Measurements from ENCODE around the gene SYS1.

SYS1 gene

GRCh38 chr20:45329497-45330319 is 33.2 kb upstream of the SYS1 start:
- Histone ChIP-seq H3K4me2 (ENCODE audit: low read depth, low read length, poor library complexity, severe bottlenecking) (no peak overlapping the region), H3K79me2 (ENCODE audit: insufficient read depth, low read length) (no peaks in the 10 kb centered on the region), H3F3A (ENCODE audit: low read depth) (no peaks in the 10 kb centered on the region), H2AFZ (ENCODE audit: low read length) (no peak overlapping the region), H3K9me3 (ENCODE audit: insufficient read depth, low read depth, low read length) (no peaks in the 10 kb centered on the region), H3K4me1 (ENCODE audit: insufficient read depth, low read length, poor library complexity, severe bottlenecking) (no peaks in the 10 kb centered on the region), H3K36me3 (ENCODE audit: insufficient read depth, low read length) (no peaks in the 10 kb centered on the region), H3K9me2 (replicated peaks; ENCODE audit: low read depth, low read length) (no peaks in the 10 kb centered on the region), H3K27me3 (ENCODE audit: insufficient read depth, low read length, poor library complexity, severe bottlenecking) (no peaks in the 10 kb centered on the region), H3K9ac (ENCODE audit: low read depth, low read length, poor library complexity, severe bottlenecking) (no peak overlapping the region), H4K20me1 (ENCODE audit: insufficient read depth, low read length, poor library complexity, severe bottlenecking) (no peaks in the 10 kb centered on the region), H3K4me3 (ENCODE audit: low read length, poor library complexity, severe bottlenecking) (no peak overlapping the region)
- TF ChIP-seq, protein P1, sequence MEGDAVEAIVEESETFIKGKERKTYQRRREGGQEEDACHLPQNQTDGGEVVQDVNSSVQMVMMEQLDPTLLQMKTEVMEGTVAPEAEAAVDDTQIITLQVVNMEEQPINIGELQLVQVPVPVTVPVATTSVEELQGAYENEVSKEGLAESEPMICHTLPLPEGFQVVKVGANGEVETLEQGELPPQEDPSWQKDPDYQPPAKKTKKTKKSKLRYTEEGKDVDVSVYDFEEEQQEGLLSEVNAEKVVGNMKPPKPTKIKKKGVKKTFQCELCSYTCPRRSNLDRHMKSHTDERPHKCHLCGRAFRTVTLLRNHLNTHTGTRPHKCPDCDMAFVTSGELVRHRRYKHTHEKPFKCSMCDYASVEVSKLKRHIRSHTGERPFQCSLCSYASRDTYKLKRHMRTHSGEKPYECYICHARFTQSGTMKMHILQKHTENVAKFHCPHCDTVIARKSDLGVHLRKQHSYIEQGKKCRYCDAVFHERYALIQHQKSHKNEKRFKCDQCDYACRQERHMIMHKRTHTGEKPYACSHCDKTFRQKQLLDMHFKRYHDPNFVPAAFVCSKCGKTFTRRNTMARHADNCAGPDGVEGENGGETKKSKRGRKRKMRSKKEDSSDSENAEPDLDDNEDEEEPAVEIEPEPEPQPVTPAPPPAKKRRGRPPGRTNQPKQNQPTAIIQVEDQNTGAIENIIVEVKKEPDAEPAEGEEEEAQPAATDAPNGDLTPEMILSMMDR (conservative IDR thresholded peaks at IDR 0.05; ENCODE audit: low read length) = no peak
- TF ChIP-seq EZH2phosphoT487 (IDR thresholded peaks at IDR 0.05; ENCODE audit: borderline replicate concordance) = no peak

DNA sequence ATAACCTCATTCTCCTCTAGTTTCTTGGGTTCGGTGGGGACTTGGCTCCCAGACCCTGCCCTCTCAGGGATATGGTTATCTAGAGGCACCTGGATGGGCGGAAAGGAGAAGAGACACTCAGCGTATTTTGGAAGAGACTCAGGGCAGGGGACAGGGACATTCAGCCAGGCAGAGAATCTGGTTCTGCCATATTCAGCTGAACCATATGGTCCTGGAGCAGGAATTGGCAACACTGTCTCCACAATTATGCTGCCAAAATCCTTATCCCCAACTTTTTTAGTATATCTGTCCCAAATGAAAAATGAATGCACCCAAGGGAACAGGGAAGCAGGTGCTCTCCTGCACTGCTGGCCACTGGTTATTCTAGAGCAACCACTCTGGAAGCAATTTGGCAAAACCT is 32.5 kb upstream of the SYS1 start:
- H3F3A ChIP-seq (ENCODE audit: low read depth) = no peaks in the 10 kb centered on the region
- H3K4me2 ChIP-seq (ENCODE audit: low read depth, low read length, poor library complexity, severe bottlenecking) = no peak overlapping the region
- TF ChIP-seq EZH2phosphoT487 (IDR thresholded peaks at IDR 0.05; ENCODE audit: borderline replicate concordance) = no peak
- TF ChIP-seq, protein P1 (conservative IDR thresholded peaks at IDR 0.05; ENCODE audit: low read length) = no peak
- H3K9me2 ChIP-seq (replicated peaks; ENCODE audit: low read depth, low read length) = no peaks in the 10 kb centered on the region
- no peaks in the 10 kb centered on the region for H3K9me3 ChIP-seq (ENCODE audit: insufficient read depth, low read depth, low read length)
- H3K79me2 ChIP-seq (ENCODE audit: insufficient read depth, low read length) = no peaks in the 10 kb centered on the region
- no peaks in the 10 kb centered on the region for H3K4me1 ChIP-seq (ENCODE audit: insufficient read depth, low read length, poor library complexity, severe bottlenecking)
- no peak overlapping the region for H3K4me3 ChIP-seq (ENCODE audit: low read length, poor library complexity, severe bottlenecking)
- H3K36me3 ChIP-seq (ENCODE audit: insufficient read depth, low read length) = no peaks in the 10 kb centered on the region
- no peak overlapping the region for H3K9ac ChIP-seq (ENCODE audit: low read depth, low read length, poor library complexity, severe bottlenecking)
- H2AFZ ChIP-seq (ENCODE audit: low read length) = no peak overlapping the region
- no peaks in the 10 kb centered on the region for H4K20me1 ChIP-seq (ENCODE audit: insufficient read depth, low read length, poor library complexity, severe bottlenecking)
- H3K27me3 ChIP-seq (ENCODE audit: insufficient read depth, low read length, poor library complexity, severe bottlenecking) = no peaks in the 10 kb centered on the region

DNA sequence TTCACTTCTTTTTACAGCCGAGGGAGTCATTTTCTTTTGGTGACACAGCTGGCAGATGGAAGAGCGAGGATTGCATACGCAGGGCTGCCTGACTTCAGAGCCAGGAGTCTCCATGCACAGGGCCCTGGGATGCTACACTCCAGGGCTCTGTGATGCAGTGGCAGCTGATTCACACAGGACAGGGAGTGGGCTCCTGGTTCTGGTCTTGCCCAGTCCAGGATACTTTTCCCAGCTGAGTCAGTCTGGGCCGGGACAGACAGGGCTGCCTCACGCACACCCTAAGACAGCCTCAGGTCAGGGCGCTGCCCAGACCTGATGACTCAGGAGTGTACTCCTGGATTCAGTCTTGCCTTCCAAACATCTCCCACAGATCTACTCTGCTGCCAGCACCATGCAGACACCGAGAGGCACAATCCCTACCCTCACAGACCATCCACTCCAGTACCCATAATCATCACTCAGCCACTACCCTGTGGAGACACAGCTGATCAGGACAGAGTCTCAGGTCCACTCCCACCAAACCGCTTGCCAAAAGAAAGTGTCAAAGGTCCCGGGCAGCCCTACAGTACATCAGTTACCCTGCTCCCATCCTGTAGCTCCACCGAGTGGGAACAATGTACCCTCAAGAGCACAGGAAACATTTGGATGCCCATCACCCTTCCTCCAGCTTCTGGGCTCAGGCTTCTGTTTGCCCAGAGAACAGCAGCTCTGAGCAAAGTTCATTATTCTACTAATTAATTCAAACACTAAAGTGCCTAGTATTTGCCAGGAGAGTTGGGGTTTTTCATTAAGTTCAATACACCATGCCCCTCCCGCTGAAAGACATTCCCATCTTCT is 26.2 kb upstream of the SYS1 start:
- Histone ChIP-seq H2AFZ (ENCODE audit: low read length) (no peak overlapping the region), H3K9ac (ENCODE audit: low read depth, low read length, poor library complexity, severe bottlenecking) (no peak overlapping the region), H4K20me1 (ENCODE audit: insufficient read depth, low read length, poor library complexity, severe bottlenecking) (no peaks in the 10 kb centered on the region), H3K9me2 (replicated peaks; ENCODE audit: low read depth, low read length) (no peaks in the 10 kb centered on the region), H3K9me3 (ENCODE audit: insufficient read depth, low read depth, low read length) (no peaks in the 10 kb centered on the region), H3K4me3 (ENCODE audit: low read length, poor library complexity, severe bottlenecking) (no peak overlapping the region), H3K36me3 (ENCODE audit: insufficient read depth, low read length) (no peaks in the 10 kb centered on the region), H3K27me3 (ENCODE audit: insufficient read depth, low read length, poor library complexity, severe bottlenecking) (no peaks in the 10 kb centered on the region), H3K79me2 (ENCODE audit: insufficient read depth, low read length) (no peaks in the 10 kb centered on the region), H3K4me2 (ENCODE audit: low read depth, low read length, poor library complexity, severe bottlenecking) (no peak overlapping the region), H3K4me1 (ENCODE audit: insufficient read depth, low read length, poor library complexity, severe bottlenecking) (peaks cover 2% of the 10 kb centered on the region), H3F3A (ENCODE audit: low read depth) (no peaks in the 10 kb centered on the region)
- TF ChIP-seq, protein P1 (conservative IDR thresholded peaks at IDR 0.05; ENCODE audit: low read length) = no peak
- no peak for TF ChIP-seq EZH2phosphoT487 (IDR thresholded peaks at IDR 0.05; ENCODE audit: borderline replicate concordance)

Measured in Loucy (cell line).